ENCODE measurements around the gene NRN1L. TPM values are rescaled to one million over a fixed set of nuclear protein-coding genes. Genes with fewer than 3 reads are reported as not detected.

The NRN1L gene
- total RNA-seq, 4 donors from 2014 or later, result 0.99 to 1.7 TPM; not detected in 2

DNA sequence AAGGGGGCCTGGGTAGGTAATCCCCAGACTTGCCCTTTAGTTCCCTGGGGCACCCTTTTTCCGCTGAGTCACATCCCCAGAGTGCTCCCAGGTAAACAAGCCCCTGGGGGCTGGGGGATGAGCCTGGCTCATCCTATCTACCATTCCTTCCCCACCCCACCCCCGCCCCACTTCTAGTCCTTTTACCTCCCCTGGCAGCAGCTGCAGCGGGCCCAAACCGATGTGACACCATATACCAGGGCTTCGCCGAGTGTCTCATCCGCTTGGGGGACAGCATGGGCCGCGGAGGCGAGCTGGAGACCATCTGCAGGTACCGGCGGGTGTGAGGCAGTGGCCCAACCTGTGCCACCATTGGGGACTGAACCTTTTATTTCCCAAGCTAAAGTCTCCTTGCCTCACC is 860 bp downstream of the NRN1L start:
- H3K9me3 ChIP-seq, result no peaks in the 10 kb centered on the region
- peaks cover 31 to 56% (median 47%) of the 10 kb centered on the region in 4 donors for H3K36me3 ChIP-seq
- intact Hi-C loops (cut with DNase I), result no loop called here
- no peak for DNase-seq (ENCODE audit: extremely low spot score)
- 87% methylated on average over 12 of the region's 12 CpGs for WGBS
- no peaks in the 10 kb centered on the region for H3K27me3 ChIP-seq
- no peak overlapping the region for H3K4me3 ChIP-seq
- H3K27ac ChIP-seq (replicated peaks in 1 of 4), result peak overlapping the region; percentile 71 to 83 (median 77)
- TF ChIP-seq, protein P1, sequence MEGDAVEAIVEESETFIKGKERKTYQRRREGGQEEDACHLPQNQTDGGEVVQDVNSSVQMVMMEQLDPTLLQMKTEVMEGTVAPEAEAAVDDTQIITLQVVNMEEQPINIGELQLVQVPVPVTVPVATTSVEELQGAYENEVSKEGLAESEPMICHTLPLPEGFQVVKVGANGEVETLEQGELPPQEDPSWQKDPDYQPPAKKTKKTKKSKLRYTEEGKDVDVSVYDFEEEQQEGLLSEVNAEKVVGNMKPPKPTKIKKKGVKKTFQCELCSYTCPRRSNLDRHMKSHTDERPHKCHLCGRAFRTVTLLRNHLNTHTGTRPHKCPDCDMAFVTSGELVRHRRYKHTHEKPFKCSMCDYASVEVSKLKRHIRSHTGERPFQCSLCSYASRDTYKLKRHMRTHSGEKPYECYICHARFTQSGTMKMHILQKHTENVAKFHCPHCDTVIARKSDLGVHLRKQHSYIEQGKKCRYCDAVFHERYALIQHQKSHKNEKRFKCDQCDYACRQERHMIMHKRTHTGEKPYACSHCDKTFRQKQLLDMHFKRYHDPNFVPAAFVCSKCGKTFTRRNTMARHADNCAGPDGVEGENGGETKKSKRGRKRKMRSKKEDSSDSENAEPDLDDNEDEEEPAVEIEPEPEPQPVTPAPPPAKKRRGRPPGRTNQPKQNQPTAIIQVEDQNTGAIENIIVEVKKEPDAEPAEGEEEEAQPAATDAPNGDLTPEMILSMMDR (IDR thresholded peaks at IDR 0.05), result no peak
- peaks cover 19 to 42% (median 24%) of the 10 kb centered on the region in 4 donors for H3K4me1 ChIP-seq

GRCh38 chr16:67885976-67886375 is 1.3 kb downstream of the NRN1L start:
- no peaks in the 10 kb centered on the region for H3K27me3 ChIP-seq
- no peaks in the 10 kb centered on the region for H3K9me3 ChIP-seq
- peaks cover 19 to 40% (median 24%) of the 10 kb centered on the region in 4 donors for H3K4me1 ChIP-seq
- no peak overlapping the region for H3K27ac ChIP-seq (replicated peaks in 1 of 4)
- H3K4me3 ChIP-seq, result no peak overlapping the region
- TF ChIP-seq, protein P1 (IDR thresholded peaks at IDR 0.05), result no peak
- TF ChIP-seq EP300 (IDR thresholded peaks at IDR 0.05) (no peak), POLR2AphosphoS5 (IDR thresholded peaks at IDR 0.05) (no peak), POLR2A (IDR thresholded peaks at IDR 0.05; ENCODE audit: low read depth) (no peak)
- DNase-seq (ENCODE audit: extremely low spot score), result no peak
- peaks cover 27 to 51% (median 42%) of the 10 kb centered on the region in 4 donors for H3K36me3 ChIP-seq
- intact Hi-C loops (cut with DNase I), result no loop called here
- WGBS, result 97% methylated on average over 14 of the region's 19 CpGs

GRCh38 chr16:67886387-67886786 is 1.7 kb downstream of the NRN1L start:
- DNase-seq (ENCODE audit: extremely low spot score), result no peak
- WGBS, result 89% methylated on average over 5 of the region's 5 CpGs
- intact Hi-C loops (cut with DNase I), result no loop called here
- no peaks in the 10 kb centered on the region for H3K27me3 ChIP-seq
- H3K36me3 ChIP-seq, result peaks cover 23 to 47% (median 38%) of the 10 kb centered on the region in 4 donors
- H3K4me1 ChIP-seq, result peaks cover 19 to 35% (median 24%) of the 10 kb centered on the region in 4 donors
- TF ChIP-seq EP300 (IDR thresholded peaks at IDR 0.05), result no peak
- TF ChIP-seq POLR2AphosphoS5 (IDR thresholded peaks at IDR 0.05), result no peak
- TF ChIP-seq POLR2A (IDR thresholded peaks at IDR 0.05; ENCODE audit: low read depth), result no peak
- TF ChIP-seq, protein P1 (IDR thresholded peaks at IDR 0.05), result no peak
- no peaks in the 10 kb centered on the region for H3K9me3 ChIP-seq
- no peak overlapping the region for H3K27ac ChIP-seq (replicated peaks in 1 of 4)
- H3K4me3 ChIP-seq, result no peak overlapping the region

- no peak overlapping the region for H3K4me3 ChIP-seq
- H3K36me3 ChIP-seq, result peaks cover 4 to 28% (median 19%) of the 10 kb centered on the region in 4 donors
- TF ChIP-seq POLR2A (IDR thresholded peaks at IDR 0.05; ENCODE audit: low read depth) (no peak), EP300 (IDR thresholded peaks at IDR 0.05) (no peak), POLR2AphosphoS5 (IDR thresholded peaks at IDR 0.05) (no peak)
- TF ChIP-seq, protein P1 (IDR thresholded peaks at IDR 0.05), result no peak
- H3K4me1 ChIP-seq, result peaks cover 22 to 31% (median 28%) of the 10 kb centered on the region in 4 donors
- H3K27ac ChIP-seq (replicated peaks in 1 of 4), result no peak overlapping the region
- 82% methylated on average over 3 of the region's 3 CpGs for WGBS
- no peaks in the 10 kb centered on the region for H3K9me3 ChIP-seq
- no peaks in the 10 kb centered on the region for H3K27me3 ChIP-seq
- no peak for DNase-seq (ENCODE audit: extremely low spot score)
- intact Hi-C loops (cut with DNase I), result no loop called here
Observed at GRCh38 chr16:67888331-67888730, 3.6 kb downstream of the NRN1L start.

DNA sequence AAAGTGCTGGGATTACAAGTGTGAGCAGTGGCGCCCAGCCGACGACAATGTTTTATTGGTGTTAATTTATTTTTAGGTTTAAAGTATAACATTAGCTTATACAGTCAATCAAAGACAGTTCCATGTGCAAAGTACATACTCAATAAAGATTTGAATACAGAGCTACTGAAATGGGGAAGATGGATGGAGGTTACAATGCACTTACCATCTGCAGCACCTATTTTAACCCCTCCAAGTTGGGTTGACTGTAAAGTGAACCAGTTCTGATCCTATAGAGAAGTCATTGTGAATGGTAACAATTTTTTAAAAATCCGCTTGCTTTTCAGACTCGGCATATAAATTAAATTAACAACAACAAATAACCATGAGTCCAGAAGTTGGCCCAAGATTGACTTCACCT is 7.7 kb downstream of the NRN1L start:
- 82% methylated on average over 5 of the region's 5 CpGs for WGBS
- Histone ChIP-seq H3K9me3 (no peaks in the 10 kb centered on the region), H3K27me3 (no peaks in the 10 kb centered on the region), H3K27ac (replicated peaks in 1 of 4) (peak overlapping the region; percentile 95 to 99 (median 97)), H3K4me1 (peaks cover 38 to 48% (median 46%) of the 10 kb centered on the region in 4 donors), H3K36me3 (no peaks in the 10 kb centered on the region), H3K4me3 (peak overlapping the region; percentile 83 to 96 (median 94))
- no peak for TF ChIP-seq POLR2AphosphoS5 (IDR thresholded peaks at IDR 0.05)
- TF ChIP-seq, protein P1 (IDR thresholded peaks at IDR 0.05), result no peak
- TF ChIP-seq POLR2A (IDR thresholded peaks at IDR 0.05; ENCODE audit: low read depth), result no peak
- no peak for TF ChIP-seq EP300 (IDR thresholded peaks at IDR 0.05)
- intact Hi-C loops (cut with DNase I), result no loop called here
- no peak for DNase-seq (ENCODE audit: extremely low spot score)

Data from esophagus muscularis mucosa (tissue), 4 donors.